Measurements from ENCODE around the gene HDAC9. TPM values are rescaled to one million over a fixed set of nuclear protein-coding genes. Genes with fewer than 3 reads are reported as not detected.

The HDAC9 gene
- total RNA-seq (2022) (152 and 159 TPM in 2 replicates), Bru-seq, nascent RNA (percentile 93 among the genes with signal in this experiment), BruChase-seq, experiment 1, labeled RNA remaining after a 6-hour chase (percentile 85 among the genes with signal in this experiment), BruChase-seq, experiment 2, labeled RNA remaining after a 2-hour chase (percentile 86 among the genes with signal in this experiment)
- long read RNA-seq, full-length matches to known transcripts = 10 of 104 reads
- long read RNA-seq, partial matches to known transcripts = 12 of 104 reads
- long read RNA-seq, other reads (novel, unspliced or antisense) = 82 of 104 reads

DNA sequence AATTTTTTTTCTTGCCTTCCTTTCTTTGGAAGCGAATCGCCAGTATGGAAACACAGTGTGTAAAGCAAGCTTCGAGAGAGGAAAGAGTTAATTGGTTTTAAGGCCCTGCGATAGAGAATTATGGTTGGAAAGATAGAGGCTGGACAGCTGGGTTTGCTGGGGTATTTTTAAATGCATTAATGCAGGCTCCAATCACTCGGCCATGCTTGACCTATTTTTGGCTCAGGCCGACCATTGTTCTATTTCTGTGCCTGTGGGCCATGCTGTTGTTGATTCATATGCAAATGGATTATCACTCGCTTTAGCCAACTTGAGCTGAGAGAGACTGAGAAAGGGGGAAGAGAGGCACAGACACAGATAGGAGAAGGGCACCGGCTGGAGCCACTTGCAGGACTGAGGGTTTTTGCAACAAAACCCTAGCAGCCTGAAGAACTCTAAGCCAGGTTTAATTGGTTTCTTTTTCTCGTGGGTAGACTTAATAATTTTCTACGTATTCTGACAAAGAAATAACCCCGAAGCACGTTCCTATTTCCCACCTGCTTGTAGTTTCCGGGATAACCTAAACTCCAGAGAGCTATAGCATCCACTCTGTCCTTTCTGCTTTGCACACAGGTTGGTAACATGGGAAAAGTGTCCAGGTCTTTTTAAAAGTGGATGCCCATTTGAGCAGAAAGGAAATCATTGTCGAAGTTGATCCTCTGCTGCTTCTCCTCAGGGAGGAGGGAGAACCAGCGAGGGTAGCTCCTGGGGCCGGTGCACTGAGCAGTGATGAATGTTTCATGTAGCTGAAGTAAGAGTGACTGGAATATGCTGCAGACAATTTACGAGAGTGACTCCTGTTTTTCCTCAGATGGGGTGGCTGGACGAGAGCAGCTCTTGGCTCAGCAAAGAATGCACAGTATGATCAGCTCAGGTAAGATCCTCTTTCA, at the start of gene HDAC9:
HDAC9 (plus strand) TSS at position 338 of the 929 bp plus-strand sequence; CDS start at position 892, 554 bp downstream.
- Mint-ChIP-seq H3K4me1 (ENCODE audit: low read depth, unreplicated experiment) (peaks cover 50% of the 10 kb centered on the region), H3K4me3 (ENCODE audit: low read depth, unreplicated experiment) (peak within 1 kb of the TSS; percentile 75), H3K27me3 (ENCODE audit: unreplicated experiment) (no peaks in the 10 kb centered on the region), H3K36me3 (ENCODE audit: insufficient read depth, unreplicated experiment) (peaks cover 23% of the 10 kb centered on the region), H3K9me3 (ENCODE audit: low read depth, unreplicated experiment) (no peaks in the 10 kb centered on the region), H3K27ac (ENCODE audit: unreplicated experiment) (peak within 1 kb of the TSS; percentile 90)
- no TSS peak for BruUV-seq (replicated peaks)
- no peak for DNase-seq
- CTCF ChIA-PET = interaction anchor here (0.6 to 3.9 kb wide), 13 partner anchors 8 to 144 kb away, joined by 3 to 27 read pairs (median 4); no protein-coding TSS in a partner anchor
- intact Hi-C loops (cut with micrococcal nuclease; ENCODE audit: unreplicated experiment) = loop anchor here (2.0 to 5.0 kb wide), 2 partner anchors 37 to 93 kb away; no protein-coding TSS in a partner anchor
- TF ChIP-seq, protein P1, sequence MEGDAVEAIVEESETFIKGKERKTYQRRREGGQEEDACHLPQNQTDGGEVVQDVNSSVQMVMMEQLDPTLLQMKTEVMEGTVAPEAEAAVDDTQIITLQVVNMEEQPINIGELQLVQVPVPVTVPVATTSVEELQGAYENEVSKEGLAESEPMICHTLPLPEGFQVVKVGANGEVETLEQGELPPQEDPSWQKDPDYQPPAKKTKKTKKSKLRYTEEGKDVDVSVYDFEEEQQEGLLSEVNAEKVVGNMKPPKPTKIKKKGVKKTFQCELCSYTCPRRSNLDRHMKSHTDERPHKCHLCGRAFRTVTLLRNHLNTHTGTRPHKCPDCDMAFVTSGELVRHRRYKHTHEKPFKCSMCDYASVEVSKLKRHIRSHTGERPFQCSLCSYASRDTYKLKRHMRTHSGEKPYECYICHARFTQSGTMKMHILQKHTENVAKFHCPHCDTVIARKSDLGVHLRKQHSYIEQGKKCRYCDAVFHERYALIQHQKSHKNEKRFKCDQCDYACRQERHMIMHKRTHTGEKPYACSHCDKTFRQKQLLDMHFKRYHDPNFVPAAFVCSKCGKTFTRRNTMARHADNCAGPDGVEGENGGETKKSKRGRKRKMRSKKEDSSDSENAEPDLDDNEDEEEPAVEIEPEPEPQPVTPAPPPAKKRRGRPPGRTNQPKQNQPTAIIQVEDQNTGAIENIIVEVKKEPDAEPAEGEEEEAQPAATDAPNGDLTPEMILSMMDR (IDR thresholded peaks at IDR 0.05; ENCODE audit: unreplicated experiment) = no peak

DNA sequence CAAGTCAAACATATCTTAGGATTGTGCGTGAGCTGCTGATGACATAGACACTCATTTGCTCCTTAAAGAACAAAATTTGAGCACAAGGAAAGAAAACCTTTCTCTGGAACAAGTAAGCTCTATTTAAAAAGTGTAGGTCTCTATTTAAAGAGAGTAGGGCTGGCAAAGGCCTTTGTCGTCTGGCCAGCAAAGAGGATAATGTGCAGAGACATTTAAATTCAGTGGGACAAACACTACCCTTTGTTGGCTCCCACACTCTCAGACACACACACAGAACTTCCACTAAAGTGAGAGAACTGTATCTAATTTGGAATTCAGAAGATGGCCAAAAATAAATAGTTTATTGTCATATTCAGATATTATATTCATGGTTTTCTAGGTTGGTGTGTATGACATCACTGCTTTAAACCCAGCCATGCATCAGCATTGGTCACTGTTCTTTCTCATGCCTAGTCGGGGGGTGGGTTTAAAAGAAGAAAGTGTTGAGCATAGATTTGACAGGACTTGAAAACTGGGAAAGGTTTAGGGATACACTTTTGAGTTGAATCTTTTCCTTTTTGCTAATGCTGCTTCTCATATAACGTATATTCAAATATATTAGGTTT, 49.5 kb upstream of the HDAC9 start:
- TF ChIP-seq, protein P1 (IDR thresholded peaks at IDR 0.05; ENCODE audit: unreplicated experiment) = no peak
- no peak for DNase-seq
- intact Hi-C loops (cut with micrococcal nuclease; ENCODE audit: unreplicated experiment) = no loop called here
- Mint-ChIP-seq H3K27me3 (ENCODE audit: unreplicated experiment) (no peaks in the 10 kb centered on the region), H3K9me3 (ENCODE audit: low read depth, unreplicated experiment) (no peaks in the 10 kb centered on the region), H3K36me3 (ENCODE audit: insufficient read depth, unreplicated experiment) (no peaks in the 10 kb centered on the region), H3K4me3 (ENCODE audit: low read depth, unreplicated experiment) (no peak overlapping the region), H3K4me1 (ENCODE audit: low read depth, unreplicated experiment) (no peaks in the 10 kb centered on the region), H3K27ac (ENCODE audit: unreplicated experiment) (no peak overlapping the region)
- no TSS peak for BruUV-seq (replicated peaks)
- CTCF ChIA-PET = no interaction called here

DNA sequence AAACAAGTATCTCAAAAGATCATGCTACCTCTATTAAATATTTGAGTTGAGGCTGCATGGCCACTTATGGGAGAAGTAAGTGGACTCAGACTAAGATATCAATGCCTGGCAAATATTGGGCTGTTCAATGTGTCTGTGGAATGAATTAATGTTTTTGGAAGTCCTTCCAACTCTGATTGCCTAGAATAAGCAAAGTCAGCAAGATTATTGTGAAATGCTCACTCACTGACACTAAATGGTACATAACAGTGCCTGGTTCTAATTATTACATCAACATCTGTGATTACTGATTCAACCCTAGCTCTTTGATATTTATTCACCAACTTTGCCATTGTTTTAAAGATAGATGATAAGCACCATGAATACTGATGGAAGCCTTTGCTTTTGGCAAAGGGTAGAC, 45.5 kb upstream of the HDAC9 start:
- Mint-ChIP-seq H3K36me3 (ENCODE audit: insufficient read depth, unreplicated experiment) (no peaks in the 10 kb centered on the region), H3K4me1 (ENCODE audit: low read depth, unreplicated experiment) (no peaks in the 10 kb centered on the region), H3K9me3 (ENCODE audit: low read depth, unreplicated experiment) (no peaks in the 10 kb centered on the region), H3K27me3 (ENCODE audit: unreplicated experiment) (no peaks in the 10 kb centered on the region), H3K4me3 (ENCODE audit: low read depth, unreplicated experiment) (no peak overlapping the region), H3K27ac (ENCODE audit: unreplicated experiment) (no peak overlapping the region)
- intact Hi-C loops (cut with micrococcal nuclease; ENCODE audit: unreplicated experiment) = no loop called here
- BruUV-seq (replicated peaks) = no TSS peak
- no peak for DNase-seq
- TF ChIP-seq, protein P1 (IDR thresholded peaks at IDR 0.05; ENCODE audit: unreplicated experiment) = no peak
- CTCF ChIA-PET = no interaction called here

DNA sequence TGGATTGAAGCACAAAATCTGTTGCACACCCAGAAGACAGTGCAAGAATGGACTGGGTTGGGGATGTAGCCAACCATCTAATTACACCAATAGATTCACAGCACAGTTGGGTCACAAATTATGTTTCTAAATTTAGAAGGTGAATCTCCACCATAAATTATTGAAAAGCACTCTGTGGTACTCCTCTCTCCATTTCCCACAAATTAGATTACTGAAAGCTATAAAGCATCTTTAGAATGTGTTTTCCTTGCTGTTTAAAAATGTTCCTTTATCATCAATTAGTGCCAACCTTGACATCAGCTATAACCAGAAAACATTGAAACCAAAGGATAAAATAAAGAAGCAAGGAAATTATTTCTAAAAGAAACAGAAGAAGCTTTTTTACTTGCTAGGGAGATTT, 39.9 kb upstream of the HDAC9 start:
- intact Hi-C loops (cut with micrococcal nuclease; ENCODE audit: unreplicated experiment) = no loop called here
- DNase-seq = no peak
- Mint-ChIP-seq H3K4me1 (ENCODE audit: low read depth, unreplicated experiment) (peaks cover 31% of the 10 kb centered on the region), H3K4me3 (ENCODE audit: low read depth, unreplicated experiment) (no peak overlapping the region), H3K9me3 (ENCODE audit: low read depth, unreplicated experiment) (no peaks in the 10 kb centered on the region), H3K27me3 (ENCODE audit: unreplicated experiment) (no peaks in the 10 kb centered on the region), H3K27ac (ENCODE audit: unreplicated experiment) (no peak overlapping the region), H3K36me3 (ENCODE audit: insufficient read depth, unreplicated experiment) (no peaks in the 10 kb centered on the region)
- no TSS peak for BruUV-seq (replicated peaks)
- CTCF ChIA-PET = interaction anchor here (0.8 kb wide), 1 partner anchor 18 kb away, joined by 3 read pairs; no protein-coding TSS in a partner anchor
- TF ChIP-seq, protein P1 (IDR thresholded peaks at IDR 0.05; ENCODE audit: unreplicated experiment) = no peak

All from Calu3 (cell line).